ENCODE measurements around the gene ERC2. TPM values are rescaled to one million over a fixed set of nuclear protein-coding genes. Genes with fewer than 3 reads are reported as not detected.

Gene ERC2
- total RNA-seq, 1 donor from 2014 or later, result 0.35 TPM

- no peaks in the 10 kb centered on the region for H3K9me3 Mint-ChIP-seq (ENCODE audit: unreplicated experiment)
- peaks cover 1% of the 10 kb centered on the region for H3K27me3 Mint-ChIP-seq (ENCODE audit: unreplicated experiment)
- H3K27ac Mint-ChIP-seq (ENCODE audit: unreplicated experiment), result no peak overlapping the region
- TF ChIP-seq CTCF (IDR thresholded peaks at IDR 0.05), result no peak
- H3K4me1 Mint-ChIP-seq (ENCODE audit: unreplicated experiment), result no peaks in the 10 kb centered on the region
- no peaks in the 10 kb centered on the region for H3K36me3 Mint-ChIP-seq (ENCODE audit: unreplicated experiment)
- no peak for DNase-seq (ENCODE audit: extremely low spot score, unreplicated experiment)
- no peak overlapping the region for H3K4me3 Mint-ChIP-seq (ENCODE audit: unreplicated experiment)
Measured at GRCh38 chr3:55607844-55608243, 860.4 kb downstream of the ERC2 start.

- no peak for TF ChIP-seq CTCF (IDR thresholded peaks at IDR 0.05)
- no peak overlapping the region for H3K4me3 Mint-ChIP-seq (ENCODE audit: unreplicated experiment)
- no peak for DNase-seq (ENCODE audit: extremely low spot score, unreplicated experiment)
- H3K27me3 Mint-ChIP-seq (ENCODE audit: unreplicated experiment), result peaks cover 3% of the 10 kb centered on the region
- H3K36me3 Mint-ChIP-seq (ENCODE audit: unreplicated experiment), result no peaks in the 10 kb centered on the region
- H3K27ac Mint-ChIP-seq (ENCODE audit: unreplicated experiment), result no peak overlapping the region
- no peaks in the 10 kb centered on the region for H3K4me1 Mint-ChIP-seq (ENCODE audit: unreplicated experiment)
- H3K9me3 Mint-ChIP-seq (ENCODE audit: unreplicated experiment), result no peaks in the 10 kb centered on the region
Measured at GRCh38 chr3:55607175-55607574, 861.1 kb downstream of the ERC2 start.

- Mint-ChIP-seq H3K9me3 (ENCODE audit: unreplicated experiment) (no peaks in the 10 kb centered on the region), H3K4me3 (ENCODE audit: unreplicated experiment) (no peak overlapping the region), H3K4me1 (ENCODE audit: unreplicated experiment) (no peaks in the 10 kb centered on the region), H3K27ac (ENCODE audit: unreplicated experiment) (no peak overlapping the region), H3K36me3 (ENCODE audit: unreplicated experiment) (no peaks in the 10 kb centered on the region), H3K27me3 (ENCODE audit: unreplicated experiment) (peaks cover 3% of the 10 kb centered on the region)
- no peak for TF ChIP-seq CTCF (IDR thresholded peaks at IDR 0.05)
- DNase-seq (ENCODE audit: extremely low spot score, unreplicated experiment), result no peak
Measured at GRCh38 chr3:55605443-55606236, 862.6 kb downstream of the ERC2 start.

GRCh38 chr3:55604846-55605245 is 863.4 kb downstream of the ERC2 start:
- Mint-ChIP-seq H3K27me3 (ENCODE audit: unreplicated experiment) (peaks cover 3% of the 10 kb centered on the region), H3K36me3 (ENCODE audit: unreplicated experiment) (no peaks in the 10 kb centered on the region), H3K4me3 (ENCODE audit: unreplicated experiment) (no peak overlapping the region), H3K9me3 (ENCODE audit: unreplicated experiment) (no peaks in the 10 kb centered on the region), H3K27ac (ENCODE audit: unreplicated experiment) (no peak overlapping the region), H3K4me1 (ENCODE audit: unreplicated experiment) (no peaks in the 10 kb centered on the region)
- no peak for DNase-seq (ENCODE audit: extremely low spot score, unreplicated experiment)
- TF ChIP-seq CTCF (IDR thresholded peaks at IDR 0.05), result no peak

- no peaks in the 10 kb centered on the region for H3K36me3 Mint-ChIP-seq (ENCODE audit: unreplicated experiment)
- H3K27ac Mint-ChIP-seq (ENCODE audit: unreplicated experiment), result no peak overlapping the region
- no peaks in the 10 kb centered on the region for H3K9me3 Mint-ChIP-seq (ENCODE audit: unreplicated experiment)
- TF ChIP-seq CTCF (IDR thresholded peaks at IDR 0.05), result no peak
- H3K4me1 Mint-ChIP-seq (ENCODE audit: unreplicated experiment), result no peaks in the 10 kb centered on the region
- no peak for DNase-seq (ENCODE audit: extremely low spot score, unreplicated experiment)
- peaks cover 3% of the 10 kb centered on the region for H3K27me3 Mint-ChIP-seq (ENCODE audit: unreplicated experiment)
- H3K4me3 Mint-ChIP-seq (ENCODE audit: unreplicated experiment), result no peak overlapping the region
Measured at GRCh38 chr3:55604402-55604801, 863.9 kb downstream of the ERC2 start.
